GM12878 (cell line): ENCODE data around the gene TPM4. TPM values are rescaled to one million over a fixed set of nuclear protein-coding genes. Genes with fewer than 3 reads are reported as not detected.

Source experiments
- ATAC-seq: fragments of 200-7000 bp; cut with Tn5 transposase; 3 replicates; pipeline ENCODE4 v1.9.1; 2020; ENCODE audit warnings: mild to moderate bottlenecking, moderate library complexity
- BruUV-seq: library from RNA; stranded (reverse); fragments of 400-500 nt; replicated peaks from 2 replicates; lab custom pipeline; 2021; lab: Mats Ljungman, UMichigan
- CTCF ChIA-PET: fragments of 300-600 bp; sonication (Branson Sonifier 250); formaldehyde crosslinking; extraction: SDS; loops from one replicate; lab custom pipeline; 2021; ENCODE audit warnings: inconsistent platforms; lab: Yijun Ruan, JAX
- POLR2A ChIA-PET: fragments of 350-600 bp; formaldehyde crosslinking; extraction: SDS; loops from one replicate; lab custom pipeline; 2021; ENCODE audit warnings: inconsistent platforms; lab: Charles Lee
- RAD21 ChIA-PET: fragments of 300-600 bp; sonication (Branson Sonifier 250); formaldehyde crosslinking; loops from one replicate; lab custom pipeline; 2023; ENCODE audit warnings: antibody characterized with exemption; ENCODE audit not compliant: unreplicated experiment; lab: Charles Lee
- SMC1A ChIA-PET: fragments of 300-600 bp; sonication (Branson Sonifier 250); formaldehyde crosslinking; loops from one replicate; lab custom pipeline; 2023; ENCODE audit not compliant: unreplicated experiment, uncharacterized antibody; lab: Charles Lee
- DNase-seq: peaks from one replicate; pipeline ENCODE4 v3.0.0-alpha.2; 2011; ENCODE audit warnings: low read depth, low spot score
- FAIRE-seq: peaks from 3 replicates; lab custom pipeline; 2011; peaks lifted over from hg19 to GRCh38; lab: Jason Lieb, UNC
- H2AFZ ChIP-seq: 2 replicates; pipeline ENCODE4 v1.6.0; 2011; ENCODE audit warnings: low read depth, low read length, control low read depth; ENCODE audit not compliant: control insufficient read depth
- H3K27ac ChIP-seq: 2 replicates; pipeline ENCODE4 v1.5.1; 2011; ENCODE audit warnings: control low read depth; ENCODE audit not compliant: control insufficient read depth, insufficient read depth
- H3K27me3 ChIP-seq, 2 experiments: replicated peaks in 1 of 2; 2 replicates each; pipeline versions ENCODE4 v1.6.0 to v1.6.1; 2011; ENCODE audit warnings: low read length in 1 of 2; ENCODE audit not compliant: control insufficient read depth in 2 of 2, insufficient read depth in 2 of 2
- H3K36me3 ChIP-seq, 2 experiments: 2 replicates each; pipeline ENCODE4 v1.5.1; 2011; ENCODE audit warnings: low read length in 1 of 2; ENCODE audit not compliant: control insufficient read depth in 2 of 2, insufficient read depth in 2 of 2
- H3K4me1 ChIP-seq: 2 replicates; pipeline ENCODE4 v1.6.1; 2011; ENCODE audit warnings: mild to moderate bottlenecking, low read length, moderate library complexity, mixed read lengths; ENCODE audit not compliant: control insufficient read depth, insufficient read depth
- H3K4me2 ChIP-seq: 2 replicates; pipeline ENCODE4 v1.6.0; 2011; ENCODE audit warnings: control low read depth; ENCODE audit not compliant: control insufficient read depth, insufficient read depth
- H3K4me3 ChIP-seq: fragments of 200-600 bp; sonication (generic); 2 replicates; pipeline ENCODE4 v1.5.1; 2016
- H3K79me2 ChIP-seq: 2 replicates; pipeline ENCODE4 v1.6.0; 2011; ENCODE audit warnings: low read length; ENCODE audit not compliant: control insufficient read depth, insufficient read depth
- H3K9ac ChIP-seq: 2 replicates; pipeline ENCODE4 v1.8.0; 2011; ENCODE audit warnings: low read length, control low read depth, mixed read lengths; ENCODE audit not compliant: control insufficient read depth, insufficient read depth
- H3K9me3 ChIP-seq: replicated peaks from 3 replicates; pipeline ENCODE4 v1.5.1; 2011; ENCODE audit warnings: mild to moderate bottlenecking, low read length; ENCODE audit not compliant: control insufficient read depth, insufficient read depth
- H4K20me1 ChIP-seq: 2 replicates; pipeline ENCODE4 v1.6.0; 2011; ENCODE audit not compliant: control insufficient read depth, insufficient read depth
- BMI1 ChIP-seq: fragments of 450-650 bp; IDR thresholded peaks from 2 replicates; pipeline ENCODE4 v1.6.1; 2016; ENCODE audit warnings: mild to moderate bottlenecking, moderate library complexity, borderline replicate concordance
- ESRRA ChIP-seq: IDR thresholded peaks from 2 replicates; pipeline ENCODE4 v1.6.1; 2012; ENCODE audit warnings: mild to moderate bottlenecking, low read length, improper control_type of control experiment
- FOXK2 ChIP-seq: fragments of 450-650 bp; IDR thresholded peaks from 2 replicates; pipeline ENCODE4 v1.6.1; 2017; ENCODE audit warnings: mild to moderate bottlenecking, moderate library complexity
- JUNB ChIP-seq: IDR thresholded peaks from 2 replicates; pipeline ENCODE4 v1.6.1; 2016; ENCODE audit warnings: antibody characterized with exemption, mild to moderate bottlenecking
- MEF2A ChIP-seq: IDR thresholded peaks from 2 replicates; pipeline ENCODE4 v1.6.1; 2011; ENCODE audit warnings: low read depth, mild to moderate bottlenecking, low read length, moderate library complexity; ENCODE audit not compliant: insufficient read depth
- RCOR1 ChIP-seq: conservative IDR thresholded peaks from 2 replicates; pipeline ENCODE4 v1.6.1; 2012; ENCODE audit warnings: low read depth, low read length, improper control_type of control experiment
- REST ChIP-seq: IDR thresholded peaks from 2 replicates; pipeline ENCODE4 v1.6.1; 2012; ENCODE audit warnings: mild to moderate bottlenecking, low read depth, low read length
- SIX5 ChIP-seq: IDR thresholded peaks from 2 replicates; pipeline ENCODE4 v1.6.1; 2011; ENCODE audit warnings: mild to moderate bottlenecking, low read depth, low read length, moderate library complexity; ENCODE audit not compliant: severe bottlenecking
- STAT1 ChIP-seq: fragments of 450-650 bp; conservative IDR thresholded peaks from 2 replicates; pipeline ENCODE4 v1.6.1; 2014; ENCODE audit warnings: antibody characterized with exemption, mild to moderate bottlenecking
- YY1 ChIP-seq: IDR thresholded peaks from 2 replicates; pipeline ENCODE4 v1.6.1; 2011; ENCODE audit warnings: low read depth, mild to moderate bottlenecking, low read length
- WGBS: methylation state at CpG from one replicate; pipeline ENCODE4 v1.1.6; 2016; ENCODE audit warnings: low lambda C conversion rate; ENCODE audit not compliant: insufficient replicate concordance, insufficient coverage; ENCODE audit errors: missing lambda C conversion rate; 5-methylcytosine and 5-hydroxymethylcytosine counted together
- in situ Hi-C: fragments of 300-500 bp; cut with MboI; formaldehyde crosslinking; loops from 9 replicates; pipeline ENCODE4 v1.14.3; 2018; ENCODE audit warnings: mixed read lengths
- intact Hi-C: fragments of 100-400 bp; cut with micrococcal nuclease; formaldehyde crosslinking; loops from one replicate; pipeline ENCODE4 v1.14.2; 2022; ENCODE audit not compliant: unreplicated experiment
- polyA plus RNA-seq, 11 experiments: library from polyadenylated mRNA; depleted of rRNA in 4 of 11; unstranded in 6 of 11; stranded (reverse) in 5 of 11; fragments of >200 nt; fragmentation: Nextera tagmentation in 4 of 11; fragmentation: Illumina TruSeq in 1 of 11; extraction: Ambion mirVana in 4 of 11; extraction: Trizol in 1 of 11; gene quantifications; 1 replicate in 1 of 11; 2 replicates in 10 of 11; pipeline versions ENCODE4 v1.2.1 to v1.2.3, GENCODE V29; 2011 to 2016; ENCODE audit warnings: inconsistent platforms in 2 of 11, missing spikeins in 2 of 11, low read depth in 1 of 11
- total RNA-seq, 4 experiments: library from RNA; depleted of rRNA in 3 of 4; stranded (reverse); fragments of >200 nt in 3 of 4; fragmentation: Illumina TruSeq in 1 of 4; extraction: Trizol in 1 of 4; gene quantifications; 2 replicates each; pipeline versions ENCODE4 v1.2.1 to v1.2.3, GENCODE V29; 2013 to 2021
- TF ChIP-seq, protein P1 (sequence below): IDR thresholded peaks from 2 replicates; pipeline ENCODE4 v1.6.1; 2011; ENCODE audit warnings: borderline replicate concordance, low read depth, mild to moderate bottlenecking, moderate library complexity, mixed read lengths, low read length; ENCODE audit not compliant: insufficient read depth; ENCODE audit errors: extremely low read length
- TF ChIP-seq, protein P2 (sequence below): fragments of 450-650 bp; IDR thresholded peaks from 2 replicates; pipeline ENCODE4 v1.6.1; 2018; ENCODE audit warnings: borderline replicate concordance, mild to moderate bottlenecking; ENCODE audit not compliant: partially characterized antibody

The TPM4 gene
- total and polyA plus RNA-seq, 10 of the 15 experiments (the other 5 are each of a cell fraction or from before 2014, with no cell fraction given): 183 to 620 (median 407) TPM

- H3K27me3 ChIP-seq: no peaks in the 10 kb centered on the region
- under 1% methylated on average over 77 of the region's 81 CpGs for WGBS
- ChIA-PET CTCF (interaction anchor here (0.7 to 5.3 kb wide), 19 partner anchors 26 to 148 kb away, joined by 3 to 26 read pairs (median 8); partner anchors contain the start of genes FAM32A, HSH2D and TPM4), RAD21 (interaction anchor here (0.6 to 2.0 kb wide), 10 partner anchors 28 to 74 kb away, joined by 3 to 14 read pairs (median 5); partner anchors contain the start of genes FAM32A, HSH2D and TPM4), POLR2A (interaction anchor here (0.6 to 11.3 kb wide), 7 partner anchors 16 to 288 kb away, joined by 3 to 174 read pairs (median 4); partner anchors contain the start of genes FAM32A, HSH2D and TPM4), SMC1A (interaction anchor here (0.9 to 3.7 kb wide), 7 partner anchors 27 to 74 kb away, joined by 3 to 16 read pairs (median 7); partner anchors contain the start of genes FAM32A and HSH2D)
- in situ Hi-C loops (no loop called here), intact Hi-C loops (loop anchor here (2.0 to 10.0 kb wide), 4 partner anchors 25 to 333 kb away; no protein-coding TSS in a partner anchor)
- peak within 1 kb of the TSS; percentile 95 for H2AFZ ChIP-seq
- peaks cover 0 to 4% of the 10 kb centered on the region in 2 experiments; a peak in 1 of 4 replicates for H3K36me3 ChIP-seq
- H3K4me1 ChIP-seq: peaks cover 30% of the 10 kb centered on the region
- peak; percentile 93 for ATAC-seq
- peaks cover 47% of the 10 kb centered on the region for H3K79me2 ChIP-seq
- peak; percentile 84 for FAIRE-seq
- peak within 1 kb of the TSS; percentile 94 for H3K27ac ChIP-seq
- H3K9ac ChIP-seq: peak within 1 kb of the TSS; percentile 97
- H4K20me1 ChIP-seq: no peaks in the 10 kb centered on the region
- H3K4me3 ChIP-seq: peak within 1 kb of the TSS; percentile 100
- no peaks in the 10 kb centered on the region for H3K9me3 ChIP-seq
- BruUV-seq: no TSS peak
- H3K4me2 ChIP-seq: peak within 1 kb of the TSS; percentile 88
- DNase-seq: peak; percentile 96
- no peak for TF ChIP-seq SIX5
- no peak for TF ChIP-seq REST
- TF ChIP-seq, protein P1, sequence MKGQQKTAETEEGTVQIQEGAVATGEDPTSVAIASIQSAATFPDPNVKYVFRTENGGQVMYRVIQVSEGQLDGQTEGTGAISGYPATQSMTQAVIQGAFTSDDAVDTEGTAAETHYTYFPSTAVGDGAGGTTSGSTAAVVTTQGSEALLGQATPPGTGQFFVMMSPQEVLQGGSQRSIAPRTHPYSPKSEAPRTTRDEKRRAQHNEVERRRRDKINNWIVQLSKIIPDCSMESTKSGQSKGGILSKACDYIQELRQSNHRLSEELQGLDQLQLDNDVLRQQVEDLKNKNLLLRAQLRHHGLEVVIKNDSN: no peak
- 0 out of 2 replicates have a peak, but pooled peaks have one; percentile 15 for TF ChIP-seq STAT1
- TF ChIP-seq YY1: peak; percentile 93
- no peak for TF ChIP-seq RCOR1
- TF ChIP-seq JUNB: no peak
- TF ChIP-seq ESRRA: no peak
- no peak for TF ChIP-seq MEF2A
- TF ChIP-seq BMI1: no peak
- no peak for TF ChIP-seq FOXK2
- TF ChIP-seq, protein P2, sequence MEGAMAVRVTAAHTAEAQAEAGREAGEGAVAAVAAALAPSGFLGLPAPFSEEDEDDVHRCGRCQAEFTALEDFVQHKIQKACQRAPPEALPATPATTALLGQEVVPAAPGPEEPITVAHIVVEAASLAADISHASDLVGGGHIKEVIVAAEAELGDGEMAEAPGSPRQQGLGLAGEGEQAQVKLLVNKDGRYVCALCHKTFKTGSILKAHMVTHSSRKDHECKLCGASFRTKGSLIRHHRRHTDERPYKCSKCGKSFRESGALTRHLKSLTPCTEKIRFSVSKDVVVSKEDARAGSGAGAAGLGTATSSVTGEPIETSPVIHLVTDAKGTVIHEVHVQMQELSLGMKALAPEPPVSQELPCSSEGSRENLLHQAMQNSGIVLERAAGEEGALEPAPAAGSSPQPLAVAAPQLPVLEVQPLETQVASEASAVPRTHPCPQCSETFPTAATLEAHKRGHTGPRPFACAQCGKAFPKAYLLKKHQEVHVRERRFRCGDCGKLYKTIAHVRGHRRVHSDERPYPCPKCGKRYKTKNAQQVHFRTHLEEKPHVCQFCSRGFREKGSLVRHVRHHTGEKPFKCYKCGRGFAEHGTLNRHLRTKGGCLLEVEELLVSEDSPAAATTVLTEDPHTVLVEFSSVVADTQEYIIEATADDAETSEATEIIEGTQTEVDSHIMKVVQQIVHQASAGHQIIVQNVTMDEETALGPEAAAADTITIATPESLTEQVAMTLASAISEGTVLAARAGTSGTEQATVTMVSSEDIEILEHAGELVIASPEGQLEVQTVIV: peak; percentile 92
These were observed 35.0 kb downstream of the TPM4 start, which contains the start of gene RAB8A for GRCh38 chr19:16111160-16111908. TSS of gene RAB8A (plus strand) at chr19:16111889. CDS start at chr19:16111902, 13 bp downstream.
